ENCODE measurements around the gene CAMK2G.

DNA sequence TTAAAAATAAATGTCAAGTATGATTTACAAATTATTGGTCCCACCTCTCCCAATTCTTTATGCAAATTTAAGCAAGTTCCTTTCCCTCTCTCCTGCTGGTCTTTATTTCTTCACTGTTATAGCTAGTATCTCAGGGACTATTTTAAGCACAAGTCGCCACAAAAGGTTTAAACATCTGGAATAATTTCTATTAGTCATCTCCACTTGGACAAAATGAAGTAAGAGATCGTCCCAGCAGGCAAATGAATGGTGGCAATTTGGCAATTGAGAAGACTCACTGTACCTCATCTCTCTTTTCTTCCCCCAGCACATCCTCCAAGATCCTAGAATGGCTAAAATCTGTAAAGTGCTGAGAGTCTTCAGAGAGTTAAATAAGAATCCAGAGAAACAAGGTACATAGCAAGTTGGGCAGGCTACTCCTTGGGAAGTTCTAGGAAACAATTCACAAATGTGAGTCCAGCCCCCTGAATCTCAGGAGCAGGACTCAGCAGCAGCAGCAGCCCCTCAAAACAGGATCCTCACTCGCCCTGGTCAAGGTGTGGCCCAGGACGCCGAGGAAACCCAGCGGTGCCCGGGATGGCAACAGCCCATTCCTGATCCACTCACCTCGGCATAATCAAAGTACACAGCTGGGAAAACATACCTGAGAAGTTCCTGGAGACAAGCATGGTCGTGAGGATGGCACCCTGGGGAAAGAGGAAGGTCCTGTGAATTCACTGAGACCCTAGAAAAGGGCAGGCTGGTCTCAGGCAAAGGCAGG is 32.6 kb downstream of the CAMK2G start:
- TF ChIP-seq CTCF (IDR thresholded peaks at IDR 0.05) (no peak), POLR2A (IDR thresholded peaks at IDR 0.05) (no peak), POLR2AphosphoS5 (IDR thresholded peaks at IDR 0.05) (no peak), EP300 (IDR thresholded peaks at IDR 0.05) (no peak)
